ENCODE results near the gene CCDC38.

Gene CCDC38

GRCh38 chr12:95887311-95887710 lies 55.1 kb downstream of the CCDC38 start:
- no peak for TF ChIP-seq CTCF (IDR thresholded peaks at IDR 0.05; ENCODE audit: borderline replicate concordance, insufficient read depth, low read depth, low read length)
- H3K4me3 ChIP-seq (ENCODE audit: low read depth, low read length), result no peak overlapping the region

- no peak overlapping the region for H3K4me3 ChIP-seq (ENCODE audit: low read depth, low read length)
- TF ChIP-seq CTCF (IDR thresholded peaks at IDR 0.05; ENCODE audit: borderline replicate concordance, insufficient read depth, low read depth, low read length), result no peak
Measured at GRCh38 chr12:95884998-95885397, 57.4 kb downstream of the CCDC38 start.

GRCh38 chr12:95882873-95883272 lies 59.5 kb downstream of the CCDC38 start:
- H3K4me3 ChIP-seq (ENCODE audit: low read depth, low read length), result no peak overlapping the region
- TF ChIP-seq CTCF (IDR thresholded peaks at IDR 0.05; ENCODE audit: borderline replicate concordance, insufficient read depth, low read depth, low read length), result no peak

- no peak for TF ChIP-seq CTCF (IDR thresholded peaks at IDR 0.05; ENCODE audit: borderline replicate concordance, insufficient read depth, low read depth, low read length)
- no peak overlapping the region for H3K4me3 ChIP-seq (ENCODE audit: low read depth, low read length)
Measured at GRCh38 chr12:95882080-95882479, 60.3 kb downstream of the CCDC38 start.

- no peak for TF ChIP-seq CTCF (IDR thresholded peaks at IDR 0.05; ENCODE audit: borderline replicate concordance, insufficient read depth, low read depth, low read length)
- no peak overlapping the region for H3K4me3 ChIP-seq (ENCODE audit: low read depth, low read length)
Measured at GRCh38 chr12:95881331-95881955, 61.0 kb downstream of the CCDC38 start.

- H3K4me3 ChIP-seq (ENCODE audit: low read depth, low read length), result no peak overlapping the region
- no peak for TF ChIP-seq CTCF (IDR thresholded peaks at IDR 0.05; ENCODE audit: borderline replicate concordance, insufficient read depth, low read depth, low read length)
Measured at GRCh38 chr12:95880895-95881294, 61.5 kb downstream of the CCDC38 start.

GRCh38 chr12:95877622-95878021 lies 64.8 kb downstream of the CCDC38 start:
- TF ChIP-seq CTCF (IDR thresholded peaks at IDR 0.05; ENCODE audit: borderline replicate concordance, insufficient read depth, low read depth, low read length), result no peak
- no peak overlapping the region for H3K4me3 ChIP-seq (ENCODE audit: low read depth, low read length)
